HCT116 (cell line): ENCODE results near the gene MLXIPL. TPM values are rescaled to one million over a fixed set of nuclear protein-coding genes. Genes with fewer than 3 reads are reported as not detected.

Experiments
- total RNA-seq: library from RNA; stranded (reverse); gene quantifications from one replicate; pipeline ENCODE4 v1.2.1, GENCODE V29; 2021; ENCODE audit not compliant: unreplicated experiment

MLXIPL gene
- total RNA-seq, 1 experiment from 2014 or later: 79.4 TPM

Other genes with a start within 250 kb of the MLXIPL start
- gene FZD9, start 190.7 kb downstream of the MLXIPL start, total RNA-seq: 0.32 TPM
- gene BAZ1B, start 102.2 kb downstream of the MLXIPL start, total RNA-seq: 81.1 TPM
- 50.4 TPM for gene BCL7B, start 66.8 kb downstream of the MLXIPL start, total RNA-seq
- gene TBL2, start 45.9 kb downstream of the MLXIPL start, total RNA-seq: 55.0 TPM
- 9.5 TPM for gene VPS37D, start 43.3 kb upstream of the MLXIPL start, total RNA-seq
- gene DNAJC30, start 58.9 kb upstream of the MLXIPL start, total RNA-seq: 8.5 TPM
- gene BUD23, start 59.1 kb upstream of the MLXIPL start, total RNA-seq: 168 TPM
- gene STX1A, start 95.1 kb upstream of the MLXIPL start, total RNA-seq: 39.4 TPM
- gene ABHD11, start 114.3 kb upstream of the MLXIPL start, total RNA-seq: 69.8 TPM
- gene CLDN3, start 145.7 kb upstream of the MLXIPL start, total RNA-seq: 19.2 TPM
- 234 TPM for gene CLDN4, start 206.5 kb upstream of the MLXIPL start, total RNA-seq
- 30.4 TPM for gene METTL27, start 218.0 kb upstream of the MLXIPL start, total RNA-seq
- 1.1 TPM for gene TMEM270, start 236.6 kb upstream of the MLXIPL start, total RNA-seq